ENCODE measurements around the gene TPK1.

The TPK1 gene

GRCh38 chr7:144768633-144769032 lies 67.2 kb downstream of the TPK1 start:
- Histone ChIP-seq H3K9me3 (ENCODE audit: control insufficient read depth, low read length) (no peaks in the 10 kb centered on the region), H3K27ac (ENCODE audit: insufficient read depth, low read length, poor library complexity, severe bottlenecking) (no peak overlapping the region), H3K27me3 (replicated peaks; ENCODE audit: control insufficient read depth, insufficient read depth, low read length, poor library complexity, severe bottlenecking) (no peaks in the 10 kb centered on the region), H3K4me3 (ENCODE audit: insufficient read depth, low read depth, low read length, poor library complexity, severe bottlenecking) (no peak overlapping the region), H3K4me1 (ENCODE audit: control insufficient read depth, insufficient read depth, low read length, poor library complexity, severe bottlenecking) (no peaks in the 10 kb centered on the region), H3K36me3 (ENCODE audit: control insufficient read depth, insufficient read depth, low read length) (no peaks in the 10 kb centered on the region)
- no peak for DNase-seq

- no peaks in the 10 kb centered on the region for H3K36me3 ChIP-seq (ENCODE audit: control insufficient read depth, insufficient read depth, low read length)
- no peak for DNase-seq
- H3K4me1 ChIP-seq (ENCODE audit: control insufficient read depth, insufficient read depth, low read length, poor library complexity, severe bottlenecking) = no peaks in the 10 kb centered on the region
- H3K27me3 ChIP-seq (replicated peaks; ENCODE audit: control insufficient read depth, insufficient read depth, low read length, poor library complexity, severe bottlenecking) = no peaks in the 10 kb centered on the region
- H3K4me3 ChIP-seq (ENCODE audit: insufficient read depth, low read depth, low read length, poor library complexity, severe bottlenecking) = no peak overlapping the region
- H3K27ac ChIP-seq (ENCODE audit: insufficient read depth, low read length, poor library complexity, severe bottlenecking) = no peak overlapping the region
- H3K9me3 ChIP-seq (ENCODE audit: control insufficient read depth, low read length) = no peaks in the 10 kb centered on the region
Measured at GRCh38 chr7:144763291-144763690, 72.6 kb downstream of the TPK1 start.

GRCh38 chr7:144762853-144763252 lies 73.0 kb downstream of the TPK1 start:
- Histone ChIP-seq H3K27ac (ENCODE audit: insufficient read depth, low read length, poor library complexity, severe bottlenecking) (no peak overlapping the region), H3K9me3 (ENCODE audit: control insufficient read depth, low read length) (no peaks in the 10 kb centered on the region), H3K36me3 (ENCODE audit: control insufficient read depth, insufficient read depth, low read length) (no peaks in the 10 kb centered on the region), H3K27me3 (replicated peaks; ENCODE audit: control insufficient read depth, insufficient read depth, low read length, poor library complexity, severe bottlenecking) (no peaks in the 10 kb centered on the region), H3K4me3 (ENCODE audit: insufficient read depth, low read depth, low read length, poor library complexity, severe bottlenecking) (no peak overlapping the region), H3K4me1 (ENCODE audit: control insufficient read depth, insufficient read depth, low read length, poor library complexity, severe bottlenecking) (no peaks in the 10 kb centered on the region)
- DNase-seq = no peak

GRCh38 chr7:144761493-144761892 lies 74.4 kb downstream of the TPK1 start:
- no peak for DNase-seq
- Histone ChIP-seq H3K4me1 (ENCODE audit: control insufficient read depth, insufficient read depth, low read length, poor library complexity, severe bottlenecking) (no peaks in the 10 kb centered on the region), H3K4me3 (ENCODE audit: insufficient read depth, low read depth, low read length, poor library complexity, severe bottlenecking) (no peak overlapping the region), H3K27me3 (replicated peaks; ENCODE audit: control insufficient read depth, insufficient read depth, low read length, poor library complexity, severe bottlenecking) (no peaks in the 10 kb centered on the region), H3K9me3 (ENCODE audit: control insufficient read depth, low read length) (no peaks in the 10 kb centered on the region), H3K27ac (ENCODE audit: insufficient read depth, low read length, poor library complexity, severe bottlenecking) (no peak overlapping the region), H3K36me3 (ENCODE audit: control insufficient read depth, insufficient read depth, low read length) (no peaks in the 10 kb centered on the region)

- no peak overlapping the region for H3K27ac ChIP-seq (ENCODE audit: insufficient read depth, low read length, poor library complexity, severe bottlenecking)
- H3K36me3 ChIP-seq (ENCODE audit: control insufficient read depth, insufficient read depth, low read length) = no peaks in the 10 kb centered on the region
- no peaks in the 10 kb centered on the region for H3K4me1 ChIP-seq (ENCODE audit: control insufficient read depth, insufficient read depth, low read length, poor library complexity, severe bottlenecking)
- H3K4me3 ChIP-seq (ENCODE audit: insufficient read depth, low read depth, low read length, poor library complexity, severe bottlenecking) = no peak overlapping the region
- no peaks in the 10 kb centered on the region for H3K9me3 ChIP-seq (ENCODE audit: control insufficient read depth, low read length)
- no peaks in the 10 kb centered on the region for H3K27me3 ChIP-seq (replicated peaks; ENCODE audit: control insufficient read depth, insufficient read depth, low read length, poor library complexity, severe bottlenecking)
- DNase-seq = no peak
Measured at GRCh38 chr7:144759653-144760052, 76.2 kb downstream of the TPK1 start.

GRCh38 chr7:144747936-144748335 lies 87.9 kb downstream of the TPK1 start:
- Histone ChIP-seq H3K4me1 (ENCODE audit: control insufficient read depth, insufficient read depth, low read length, poor library complexity, severe bottlenecking) (no peaks in the 10 kb centered on the region), H3K4me3 (ENCODE audit: insufficient read depth, low read depth, low read length, poor library complexity, severe bottlenecking) (no peak overlapping the region), H3K27ac (ENCODE audit: insufficient read depth, low read length, poor library complexity, severe bottlenecking) (no peak overlapping the region), H3K27me3 (replicated peaks; ENCODE audit: control insufficient read depth, insufficient read depth, low read length, poor library complexity, severe bottlenecking) (no peaks in the 10 kb centered on the region), H3K36me3 (ENCODE audit: control insufficient read depth, insufficient read depth, low read length) (no peaks in the 10 kb centered on the region), H3K9me3 (ENCODE audit: control insufficient read depth, low read length) (no peaks in the 10 kb centered on the region)
- DNase-seq = no peak

- H3K4me1 ChIP-seq (ENCODE audit: control insufficient read depth, insufficient read depth, low read length, poor library complexity, severe bottlenecking) = no peaks in the 10 kb centered on the region
- DNase-seq = no peak
- no peak overlapping the region for H3K4me3 ChIP-seq (ENCODE audit: insufficient read depth, low read depth, low read length, poor library complexity, severe bottlenecking)
Measured at GRCh38 chr7:144738708-144739314, 97.0 kb downstream of the TPK1 start.

GRCh38 chr7:144738146-144738545 lies 97.7 kb downstream of the TPK1 start:
- H3K27me3 ChIP-seq (replicated peaks; ENCODE audit: control insufficient read depth, insufficient read depth, low read length, poor library complexity, severe bottlenecking) = no peaks in the 10 kb centered on the region
- no peaks in the 10 kb centered on the region for H3K4me1 ChIP-seq (ENCODE audit: control insufficient read depth, insufficient read depth, low read length, poor library complexity, severe bottlenecking)
- no peaks in the 10 kb centered on the region for H3K36me3 ChIP-seq (ENCODE audit: control insufficient read depth, insufficient read depth, low read length)
- no peak for DNase-seq
- H3K4me3 ChIP-seq (ENCODE audit: insufficient read depth, low read depth, low read length, poor library complexity, severe bottlenecking) = no peak overlapping the region
- no peaks in the 10 kb centered on the region for H3K9me3 ChIP-seq (ENCODE audit: control insufficient read depth, low read length)
- H3K27ac ChIP-seq (ENCODE audit: insufficient read depth, low read length, poor library complexity, severe bottlenecking) = no peak overlapping the region

More at GRCh38 chr7:144738708-144739314, 97.0 kb downstream of the TPK1 start:
- H3K9me3 ChIP-seq (ENCODE audit: control insufficient read depth, low read length) = no peaks in the 10 kb centered on the region
- no peaks in the 10 kb centered on the region for H3K27me3 ChIP-seq (replicated peaks; ENCODE audit: control insufficient read depth, insufficient read depth, low read length, poor library complexity, severe bottlenecking)
- no peaks in the 10 kb centered on the region for H3K36me3 ChIP-seq (ENCODE audit: control insufficient read depth, insufficient read depth, low read length)
- H3K27ac ChIP-seq (ENCODE audit: insufficient read depth, low read length, poor library complexity, severe bottlenecking) = no peak overlapping the region

GRCh38 chr7:144736880-144737493 lies 98.9 kb downstream of the TPK1 start:
- Histone ChIP-seq H3K36me3 (ENCODE audit: control insufficient read depth, insufficient read depth, low read length) (no peaks in the 10 kb centered on the region), H3K27me3 (replicated peaks; ENCODE audit: control insufficient read depth, insufficient read depth, low read length, poor library complexity, severe bottlenecking) (no peaks in the 10 kb centered on the region), H3K4me1 (ENCODE audit: control insufficient read depth, insufficient read depth, low read length, poor library complexity, severe bottlenecking) (no peaks in the 10 kb centered on the region), H3K9me3 (ENCODE audit: control insufficient read depth, low read length) (no peaks in the 10 kb centered on the region), H3K27ac (ENCODE audit: insufficient read depth, low read length, poor library complexity, severe bottlenecking) (no peak overlapping the region), H3K4me3 (ENCODE audit: insufficient read depth, low read depth, low read length, poor library complexity, severe bottlenecking) (no peak overlapping the region)
- DNase-seq = no peak

GRCh38 chr7:144735505-144736276 lies 100.2 kb downstream of the TPK1 start:
- Histone ChIP-seq H3K4me1 (ENCODE audit: control insufficient read depth, insufficient read depth, low read length, poor library complexity, severe bottlenecking) (no peaks in the 10 kb centered on the region), H3K27ac (ENCODE audit: insufficient read depth, low read length, poor library complexity, severe bottlenecking) (no peak overlapping the region), H3K27me3 (replicated peaks; ENCODE audit: control insufficient read depth, insufficient read depth, low read length, poor library complexity, severe bottlenecking) (no peaks in the 10 kb centered on the region), H3K9me3 (ENCODE audit: control insufficient read depth, low read length) (no peaks in the 10 kb centered on the region), H3K36me3 (ENCODE audit: control insufficient read depth, insufficient read depth, low read length) (no peaks in the 10 kb centered on the region), H3K4me3 (ENCODE audit: insufficient read depth, low read depth, low read length, poor library complexity, severe bottlenecking) (no peak overlapping the region)
- no peak for DNase-seq
